ENCODE results near the gene DDX6. TPM values are rescaled to one million over a fixed set of nuclear protein-coding genes. Genes with fewer than 3 reads are reported as not detected.
"Not testable (repeated sequence)": the region's sequence is repeated elsewhere in the genome, so short reads cannot be mapped to it uniquely, and the experiment has no call there.

Gene DDX6
- total and polyA plus RNA-seq, 10 of the 15 experiments (the other 5 are each of a cell fraction or from before 2014, with no cell fraction given): 6.6 to 119 (median 48.8) TPM

GRCh38 chr11:118717733-118718132 is 73.2 kb downstream of the DDX6 start:
- ATAC-seq; H3K79me2 ChIP-seq (ENCODE audit: control insufficient read depth, insufficient read depth, low read length); H3K4me2 ChIP-seq (ENCODE audit: control insufficient read depth, insufficient read depth); SMC1A ChIA-PET (ENCODE audit: uncharacterized antibody, unreplicated experiment); H3K4me3 ChIP-seq; H3K9ac ChIP-seq (ENCODE audit: control insufficient read depth, insufficient read depth, low read length); H4K20me1 ChIP-seq (ENCODE audit: control insufficient read depth, insufficient read depth); DNase-seq (ENCODE audit: low read depth, low spot score); H3K36me3 ChIP-seq (ENCODE audit: control insufficient read depth in 2 of 2, insufficient read depth in 2 of 2, low read length in 1 of 2); H3K27me3 ChIP-seq (replicated peaks in 1 of 2; ENCODE audit: control insufficient read depth in 2 of 2, insufficient read depth in 2 of 2, low read length in 1 of 2); intact Hi-C loops (cut with micrococcal nuclease; ENCODE audit: unreplicated experiment); RAD21 ChIA-PET (ENCODE audit: unreplicated experiment); in situ Hi-C loops (cut with MboI); H3K27ac ChIP-seq (ENCODE audit: control insufficient read depth, insufficient read depth); H2AFZ ChIP-seq (ENCODE audit: control insufficient read depth, low read depth, low read length); CTCF ChIA-PET; POLR2A ChIA-PET; BruUV-seq (replicated peaks); H3K9me3 ChIP-seq (replicated peaks; ENCODE audit: control insufficient read depth, insufficient read depth, low read length); FAIRE-seq: not testable (repeated sequence)
- WGBS (ENCODE audit: insufficient coverage, insufficient replicate concordance, low lambda C conversion rate, missing lambda C conversion rate): 82% methylated on average over 4 of the region's 4 CpGs
- peaks cover 12% of the 10 kb centered on the region for H3K4me1 ChIP-seq (ENCODE audit: control insufficient read depth, insufficient read depth, low read length)

DNA sequence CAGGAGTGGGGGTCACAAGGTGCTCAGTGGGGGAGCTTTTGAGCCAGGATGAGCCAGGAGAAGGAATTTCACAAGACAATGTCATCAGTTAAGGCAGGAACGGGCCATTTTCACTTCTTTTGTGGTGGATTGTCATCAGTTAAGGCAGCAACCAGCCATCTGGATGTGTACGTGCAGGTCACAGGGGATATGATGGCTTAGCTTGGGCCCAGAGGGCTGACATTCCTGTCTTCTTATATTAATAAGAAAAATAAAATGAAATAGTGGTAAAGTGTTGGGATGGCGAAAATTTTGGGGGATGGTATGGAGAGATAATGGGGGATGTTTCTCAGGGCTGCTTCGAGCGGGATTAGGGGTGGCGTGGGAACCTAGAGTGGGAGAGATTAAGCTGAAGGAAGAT is 73.7 kb downstream of the DDX6 start:
- H3K36me3 ChIP-seq (ENCODE audit: control insufficient read depth in 2 of 2, insufficient read depth in 2 of 2, low read length in 1 of 2); intact Hi-C loops (cut with micrococcal nuclease; ENCODE audit: unreplicated experiment); POLR2A ChIA-PET; H4K20me1 ChIP-seq (ENCODE audit: control insufficient read depth, insufficient read depth); BruUV-seq (replicated peaks); CTCF ChIA-PET; ATAC-seq; H3K9ac ChIP-seq (ENCODE audit: control insufficient read depth, insufficient read depth, low read length); H3K9me3 ChIP-seq (replicated peaks; ENCODE audit: control insufficient read depth, insufficient read depth, low read length); RAD21 ChIA-PET (ENCODE audit: unreplicated experiment); in situ Hi-C loops (cut with MboI); H3K27ac ChIP-seq (ENCODE audit: control insufficient read depth, insufficient read depth); DNase-seq (ENCODE audit: low read depth, low spot score); H3K4me2 ChIP-seq (ENCODE audit: control insufficient read depth, insufficient read depth); H3K4me3 ChIP-seq; H2AFZ ChIP-seq (ENCODE audit: control insufficient read depth, low read depth, low read length); H3K27me3 ChIP-seq (replicated peaks in 1 of 2; ENCODE audit: control insufficient read depth in 2 of 2, insufficient read depth in 2 of 2, low read length in 1 of 2); FAIRE-seq; H3K79me2 ChIP-seq (ENCODE audit: control insufficient read depth, insufficient read depth, low read length); SMC1A ChIA-PET (ENCODE audit: uncharacterized antibody, unreplicated experiment): not testable (repeated sequence)
- peaks cover 12% of the 10 kb centered on the region for H3K4me1 ChIP-seq (ENCODE audit: control insufficient read depth, insufficient read depth, low read length)
- 67% methylated on average over 6 of the region's 6 CpGs for WGBS (ENCODE audit: insufficient coverage, insufficient replicate concordance, low lambda C conversion rate, missing lambda C conversion rate)
